ENCODE results near the gene KCP. TPM values are rescaled to one million over a fixed set of nuclear protein-coding genes. Genes with fewer than 3 reads are reported as not detected.
A peak's percentile ranks its signal among the peaks of the same experiment; 100 is the strongest.

KCP gene
- polyA plus RNA-seq, 1 donor (not counting 4 experiments of a cell fraction or from before 2014, with no cell fraction given) = not detected

DNA sequence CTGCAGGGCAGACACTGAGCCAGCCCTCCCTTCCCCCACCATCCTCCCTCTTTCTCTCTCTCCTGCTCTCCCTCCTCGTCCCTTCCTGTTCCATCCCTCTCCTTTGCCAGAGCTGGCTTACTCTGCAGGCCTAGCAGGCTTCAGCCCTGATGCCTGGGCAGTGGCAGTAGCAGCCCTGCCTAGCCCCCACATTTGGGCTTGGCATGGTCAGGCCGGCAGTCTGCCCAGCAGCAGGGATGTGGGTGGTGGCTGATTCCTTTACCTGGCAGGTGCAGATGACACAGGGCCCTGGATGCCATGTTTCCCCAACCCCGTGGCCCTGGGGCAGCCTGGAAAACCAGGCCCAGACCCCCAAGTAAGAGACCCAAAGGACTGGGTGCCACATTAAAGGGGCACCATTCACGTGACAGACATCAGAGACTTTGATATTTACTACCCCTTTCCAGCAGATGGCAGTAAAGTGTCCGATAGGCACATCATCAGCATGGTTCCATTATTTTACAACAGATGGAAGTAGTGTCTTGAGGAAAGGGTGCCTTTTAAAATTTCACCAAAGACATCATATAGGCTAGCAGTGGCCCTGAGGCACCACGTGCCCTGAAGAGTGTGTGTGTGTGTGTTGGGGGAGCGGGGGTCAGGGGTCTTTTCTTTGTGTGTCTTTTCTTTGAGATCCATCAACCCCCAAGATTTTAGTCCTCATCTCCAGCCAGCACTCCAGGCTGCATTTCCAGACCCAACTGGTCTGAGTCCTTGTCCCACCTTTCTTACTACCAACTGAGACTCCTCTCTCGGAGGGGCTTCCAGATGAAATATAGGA is 5.9 kb downstream of the KCP start:
- no peak for DNase-seq (ENCODE audit: low read depth, low spot score)
- peaks cover 13% of the 10 kb centered on the region for H3K27me3 ChIP-seq (ENCODE audit: control insufficient read depth, extremely low read depth, insufficient read depth, low read length)
- H4K20me1 ChIP-seq (ENCODE audit: control insufficient read depth, extremely low read depth, insufficient read depth, low read length) = no peaks in the 10 kb centered on the region
- no peak overlapping the region for H3K4me2 ChIP-seq (ENCODE audit: control insufficient read depth, extremely low read depth, insufficient read depth, low read depth, low read length)
- H3K9me3 ChIP-seq (ENCODE audit: control insufficient read depth, low read depth, low read length) = no peaks in the 10 kb centered on the region
- TF ChIP-seq, protein P1, sequence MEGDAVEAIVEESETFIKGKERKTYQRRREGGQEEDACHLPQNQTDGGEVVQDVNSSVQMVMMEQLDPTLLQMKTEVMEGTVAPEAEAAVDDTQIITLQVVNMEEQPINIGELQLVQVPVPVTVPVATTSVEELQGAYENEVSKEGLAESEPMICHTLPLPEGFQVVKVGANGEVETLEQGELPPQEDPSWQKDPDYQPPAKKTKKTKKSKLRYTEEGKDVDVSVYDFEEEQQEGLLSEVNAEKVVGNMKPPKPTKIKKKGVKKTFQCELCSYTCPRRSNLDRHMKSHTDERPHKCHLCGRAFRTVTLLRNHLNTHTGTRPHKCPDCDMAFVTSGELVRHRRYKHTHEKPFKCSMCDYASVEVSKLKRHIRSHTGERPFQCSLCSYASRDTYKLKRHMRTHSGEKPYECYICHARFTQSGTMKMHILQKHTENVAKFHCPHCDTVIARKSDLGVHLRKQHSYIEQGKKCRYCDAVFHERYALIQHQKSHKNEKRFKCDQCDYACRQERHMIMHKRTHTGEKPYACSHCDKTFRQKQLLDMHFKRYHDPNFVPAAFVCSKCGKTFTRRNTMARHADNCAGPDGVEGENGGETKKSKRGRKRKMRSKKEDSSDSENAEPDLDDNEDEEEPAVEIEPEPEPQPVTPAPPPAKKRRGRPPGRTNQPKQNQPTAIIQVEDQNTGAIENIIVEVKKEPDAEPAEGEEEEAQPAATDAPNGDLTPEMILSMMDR (optimal IDR thresholded peaks at IDR 0.05 in 1 of 3, IDR thresholded peaks at IDR 0.05 in 1 of 3, conservative IDR thresholded peaks at IDR 0.05 in 1 of 3; ENCODE audit: extremely low read depth in 1 of 3, insufficient read depth in 2 of 3, low read length in 3 of 3) = peak; percentile 68 to 69 (median 69)
- no peak for TF ChIP-seq EZH2 (IDR thresholded peaks at IDR 0.05; ENCODE audit: low read length)
- no peak overlapping the region for H3K4me3 ChIP-seq (ENCODE audit: control insufficient read depth in 2 of 3, extremely low read depth in 1 of 3, insufficient read depth in 2 of 3, low read depth in 1 of 3, low read length in 3 of 3)
- H3K27ac ChIP-seq (ENCODE audit: control insufficient read depth, insufficient read depth, low read length) = no peak overlapping the region
- dilution Hi-C loops (cut with MboI; ENCODE audit: extremely low pct_ligation_motif_present, low sequenced_read_pairs) = no loop called here
- H3K36me3 ChIP-seq (ENCODE audit: control insufficient read depth in 2 of 2, extremely low read depth in 1 of 2, insufficient read depth in 2 of 2, low read length in 2 of 2) = no peaks in the 10 kb centered on the region
- H3K9ac ChIP-seq (ENCODE audit: control insufficient read depth, extremely low read depth, insufficient read depth, low read length) = no peak overlapping the region
- peaks cover 5% of the 10 kb centered on the region for H3K4me1 ChIP-seq (ENCODE audit: control insufficient read depth, extremely low read depth, insufficient read depth, low read length)
- no peak overlapping the region for H2AFZ ChIP-seq (ENCODE audit: control insufficient read depth, low read length)
- peak; percentile 5 for FAIRE-seq
- no peaks in the 10 kb centered on the region for H3K79me2 ChIP-seq (ENCODE audit: control insufficient read depth, insufficient read depth, low read length)
- no peaks in the 10 kb centered on the region for H3K9me1 ChIP-seq (ENCODE audit: control insufficient read depth, extremely low read depth, insufficient read depth, low read length)

DNA sequence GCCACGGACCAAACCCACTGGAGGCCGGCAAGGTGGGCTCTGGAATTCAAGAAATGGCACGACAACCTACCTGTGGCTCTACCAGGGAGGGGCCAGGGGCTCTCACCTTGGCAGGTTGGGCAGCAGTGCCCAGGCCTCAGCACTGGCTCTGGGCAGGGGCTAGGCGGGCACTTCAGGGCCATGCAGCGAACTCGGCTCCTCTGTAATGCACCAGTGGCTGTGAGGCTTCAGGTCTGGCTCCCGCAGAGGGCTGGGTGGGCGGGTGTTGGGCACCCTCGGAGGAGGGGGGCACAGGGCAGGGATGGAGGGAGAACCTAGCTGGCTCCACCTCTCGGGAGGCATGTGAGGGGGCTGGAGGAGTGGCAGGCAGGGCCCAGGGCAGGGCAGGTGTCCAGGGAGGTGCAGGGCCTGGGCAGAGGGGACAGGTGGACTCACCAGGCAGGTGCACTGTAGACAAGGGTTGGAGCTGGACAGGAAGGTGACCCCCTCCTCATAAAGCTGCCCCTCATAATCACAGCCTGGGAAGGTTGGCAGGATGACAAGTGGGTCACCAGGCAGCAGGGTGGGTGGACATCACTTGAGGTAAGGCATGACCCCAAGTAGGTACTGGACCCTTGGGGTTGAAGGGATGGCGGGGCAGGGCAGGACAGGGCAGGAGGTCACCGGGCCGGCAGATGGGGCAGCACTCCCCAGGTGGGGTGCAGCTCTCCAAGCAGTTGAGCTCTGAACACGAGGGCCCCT is 6.7 kb downstream of the KCP start:
- Histone ChIP-seq H3K36me3 (ENCODE audit: control insufficient read depth in 2 of 2, extremely low read depth in 1 of 2, insufficient read depth in 2 of 2, low read length in 2 of 2) (no peaks in the 10 kb centered on the region), H3K4me2 (ENCODE audit: control insufficient read depth, extremely low read depth, insufficient read depth, low read depth, low read length) (no peak overlapping the region), H4K20me1 (ENCODE audit: control insufficient read depth, extremely low read depth, insufficient read depth, low read length) (no peaks in the 10 kb centered on the region), H3K27ac (ENCODE audit: control insufficient read depth, insufficient read depth, low read length) (no peak overlapping the region), H3K4me3 (ENCODE audit: control insufficient read depth in 2 of 3, extremely low read depth in 1 of 3, insufficient read depth in 2 of 3, low read depth in 1 of 3, low read length in 3 of 3) (no peak overlapping the region), H3K9me3 (ENCODE audit: control insufficient read depth, low read depth, low read length) (no peaks in the 10 kb centered on the region), H3K79me2 (ENCODE audit: control insufficient read depth, insufficient read depth, low read length) (no peaks in the 10 kb centered on the region), H3K9me1 (ENCODE audit: control insufficient read depth, extremely low read depth, insufficient read depth, low read length) (no peaks in the 10 kb centered on the region), H3K27me3 (ENCODE audit: control insufficient read depth, extremely low read depth, insufficient read depth, low read length) (peaks cover 5% of the 10 kb centered on the region), H3K9ac (ENCODE audit: control insufficient read depth, extremely low read depth, insufficient read depth, low read length) (no peak overlapping the region), H3K4me1 (ENCODE audit: control insufficient read depth, extremely low read depth, insufficient read depth, low read length) (peaks cover 5% of the 10 kb centered on the region), H2AFZ (ENCODE audit: control insufficient read depth, low read length) (no peak overlapping the region)
- FAIRE-seq (no peak), DNase-seq (ENCODE audit: low read depth, low spot score) (no peak)
- dilution Hi-C loops (cut with MboI; ENCODE audit: extremely low pct_ligation_motif_present, low sequenced_read_pairs) = no loop called here
- TF ChIP-seq EZH2 (IDR thresholded peaks at IDR 0.05; ENCODE audit: low read length) = no peak
- TF ChIP-seq, protein P1 (optimal IDR thresholded peaks at IDR 0.05 in 1 of 3, IDR thresholded peaks at IDR 0.05 in 1 of 3, conservative IDR thresholded peaks at IDR 0.05 in 1 of 3; ENCODE audit: extremely low read depth in 1 of 3, insufficient read depth in 2 of 3, low read length in 3 of 3) = no peak

Measured in keratinocyte (primary cell).